Measurements from ENCODE around the gene GPHN. TPM values are rescaled to one million over a fixed set of nuclear protein-coding genes. Genes with fewer than 3 reads are reported as not detected.

GPHN gene
- total and polyA plus RNA-seq, 2 of the 4 experiments (the other 2 are of a cell fraction): 8.0 to 8.1 TPM

DNA sequence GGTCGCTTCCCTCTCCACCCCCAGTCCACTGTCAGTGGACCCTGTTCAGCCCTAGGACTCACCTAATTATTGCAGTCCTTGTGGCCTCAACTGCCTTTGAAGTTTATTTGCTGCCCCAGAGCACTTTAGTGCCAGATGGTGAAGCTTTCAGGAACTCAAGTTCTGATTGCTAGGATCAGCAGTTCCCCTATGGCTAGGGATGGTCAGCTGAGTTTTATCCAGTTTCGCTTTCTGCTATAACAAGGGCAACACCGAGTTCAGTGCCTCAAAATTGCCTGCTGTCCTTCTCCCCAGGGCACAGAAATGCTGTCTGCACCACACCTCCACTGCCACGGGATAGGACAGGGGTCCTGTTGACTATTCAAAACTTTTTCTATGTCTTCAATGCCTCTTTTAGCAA, 295.0 kb downstream of the GPHN start:
- H2BK120ac ChIP-seq (ENCODE audit: low read depth, low read length): no peak overlapping the region
- no peak overlapping the region for H2BK20ac ChIP-seq (ENCODE audit: low read depth, low read length)
- H3K79me1 ChIP-seq (ENCODE audit: low read depth in 1 of 2, low read length in 2 of 2): no peaks in the 10 kb centered on the region
- ChIA-PET POLR2A (ENCODE audit: unreplicated experiment) (no interaction called here), CTCF (no interaction called here)
- BruUV-seq (replicated peaks): no TSS peak
- WGBS, 2 experiments (ENCODE audit: extremely low coverage in 2 of 2, insufficient read length in 1 of 2): no CpG with 5 or more reads among the region's 4 CpGs
- no peak overlapping the region for H2AFZ ChIP-seq (replicated peaks; ENCODE audit: low read length, poor library complexity)
- no peak overlapping the region for H3K4ac ChIP-seq (ENCODE audit: low read depth, low read length)
- no peak overlapping the region for H3K18ac ChIP-seq (ENCODE audit: low read depth, low read length)
- H4K8ac ChIP-seq (ENCODE audit: low read depth in 2 of 2, low read length in 2 of 2): no peak overlapping the region
- DNase-seq (no peak), ATAC-seq (ENCODE audit: low read depth) (no peak)
- H3K14ac ChIP-seq (replicated peaks; ENCODE audit: low read depth, low read length): no peak overlapping the region
- H4K20me1 ChIP-seq (ENCODE audit: insufficient read depth, low read length): no peaks in the 10 kb centered on the region
- H2BK15ac ChIP-seq (ENCODE audit: low read depth, low read length): no peak overlapping the region
- H3K4me1 ChIP-seq (ENCODE audit: control insufficient read depth, insufficient read depth, low read length): no peaks in the 10 kb centered on the region
- H2AK5ac ChIP-seq (ENCODE audit: low read depth, low read length): no peak overlapping the region
- no peak overlapping the region for H3K4me2 ChIP-seq (ENCODE audit: low read depth, low read length)
- no peak overlapping the region for H4K5ac ChIP-seq (ENCODE audit: low read depth, low read length)
- no peak overlapping the region for H3K4me3 ChIP-seq (ENCODE audit: insufficient read depth, low read depth, low read length)
- H2BK5ac ChIP-seq (ENCODE audit: low read depth, low read length, poor library complexity, severe bottlenecking): no peak overlapping the region
- no peaks in the 10 kb centered on the region for H3K9me3 ChIP-seq (ENCODE audit: control insufficient read depth, insufficient read depth, low read length)
- H3K36me3 ChIP-seq (ENCODE audit: control insufficient read depth, insufficient read depth, low read length): no peaks in the 10 kb centered on the region
- H3K23ac ChIP-seq (ENCODE audit: low read depth, low read length): no peak overlapping the region
- H3K27me3 ChIP-seq (ENCODE audit: control insufficient read depth, insufficient read depth, low read length): no peaks in the 10 kb centered on the region
- intact Hi-C loops (cut with micrococcal nuclease) (no loop called here), in situ Hi-C loops (cut with MboI; ENCODE audit: low sequenced_read_pairs) (no loop called here), dilution Hi-C loops (cut with HindIII; ENCODE audit: low sequenced_read_pairs, unreplicated experiment) (no loop called here)
- no peak overlapping the region for H2AK9ac ChIP-seq (replicated peaks; ENCODE audit: low read depth, low read length, poor library complexity)
- H3K56ac ChIP-seq (ENCODE audit: extremely low read depth, insufficient read depth, low read length): no peak overlapping the region
- no peak overlapping the region for H3K9ac ChIP-seq (ENCODE audit: low read depth, low read length)
- no peak overlapping the region for H3K27ac ChIP-seq (ENCODE audit: insufficient read depth, low read length)
- TF ChIP-seq RCOR1 (IDR thresholded peaks at IDR 0.05; ENCODE audit: insufficient replicate concordance, low read length) (no peak), SMC3 (IDR thresholded peaks at IDR 0.05; ENCODE audit: low read depth, low read length) (no peak), CEBPB (IDR thresholded peaks at IDR 0.05; ENCODE audit: low read depth, low read length) (no peak), CHD1 (IDR thresholded peaks at IDR 0.05; ENCODE audit: low read depth, low read length) (no peak), RFX5 (IDR thresholded peaks at IDR 0.05; ENCODE audit: low read depth, low read length) (no peak), MXI1 (IDR thresholded peaks at IDR 0.05; ENCODE audit: borderline replicate concordance, low read depth, low read length) (no peak), MAZ (IDR thresholded peaks at IDR 0.05; ENCODE audit: borderline replicate concordance, low read depth, low read length) (no peak), RAD21 (IDR thresholded peaks at IDR 0.05; ENCODE audit: low read length) (no peak), NFE2L2 (IDR thresholded peaks at IDR 0.05; ENCODE audit: low read depth, low read length) (no peak), FOS (IDR thresholded peaks at IDR 0.05; ENCODE audit: low read depth, low read length) (no peak)
- TF ChIP-seq, protein P1, sequence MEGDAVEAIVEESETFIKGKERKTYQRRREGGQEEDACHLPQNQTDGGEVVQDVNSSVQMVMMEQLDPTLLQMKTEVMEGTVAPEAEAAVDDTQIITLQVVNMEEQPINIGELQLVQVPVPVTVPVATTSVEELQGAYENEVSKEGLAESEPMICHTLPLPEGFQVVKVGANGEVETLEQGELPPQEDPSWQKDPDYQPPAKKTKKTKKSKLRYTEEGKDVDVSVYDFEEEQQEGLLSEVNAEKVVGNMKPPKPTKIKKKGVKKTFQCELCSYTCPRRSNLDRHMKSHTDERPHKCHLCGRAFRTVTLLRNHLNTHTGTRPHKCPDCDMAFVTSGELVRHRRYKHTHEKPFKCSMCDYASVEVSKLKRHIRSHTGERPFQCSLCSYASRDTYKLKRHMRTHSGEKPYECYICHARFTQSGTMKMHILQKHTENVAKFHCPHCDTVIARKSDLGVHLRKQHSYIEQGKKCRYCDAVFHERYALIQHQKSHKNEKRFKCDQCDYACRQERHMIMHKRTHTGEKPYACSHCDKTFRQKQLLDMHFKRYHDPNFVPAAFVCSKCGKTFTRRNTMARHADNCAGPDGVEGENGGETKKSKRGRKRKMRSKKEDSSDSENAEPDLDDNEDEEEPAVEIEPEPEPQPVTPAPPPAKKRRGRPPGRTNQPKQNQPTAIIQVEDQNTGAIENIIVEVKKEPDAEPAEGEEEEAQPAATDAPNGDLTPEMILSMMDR (conservative IDR thresholded peaks at IDR 0.05; ENCODE audit: low read depth, low read length): no peak
- H3K9me1 ChIP-seq (ENCODE audit: insufficient read depth, low read length): no peaks in the 10 kb centered on the region
- no peak overlapping the region for H4K91ac ChIP-seq (ENCODE audit: insufficient read depth, low read depth, low read length)
